Activated CD4-positive, alpha-beta T cell treated with anti-CD3 and anti-CD28 coated beads, Interleukin-2, amount 50 U/mL, for 48 hours (primary cell): ENCODE results near the gene DOP1A.

Experiments used
- DNase-seq, 2 experiments: peaks; one replicate each; pipeline ENCODE4 v3.0.0-alpha.2; 2020

The DOP1A gene

DNA sequence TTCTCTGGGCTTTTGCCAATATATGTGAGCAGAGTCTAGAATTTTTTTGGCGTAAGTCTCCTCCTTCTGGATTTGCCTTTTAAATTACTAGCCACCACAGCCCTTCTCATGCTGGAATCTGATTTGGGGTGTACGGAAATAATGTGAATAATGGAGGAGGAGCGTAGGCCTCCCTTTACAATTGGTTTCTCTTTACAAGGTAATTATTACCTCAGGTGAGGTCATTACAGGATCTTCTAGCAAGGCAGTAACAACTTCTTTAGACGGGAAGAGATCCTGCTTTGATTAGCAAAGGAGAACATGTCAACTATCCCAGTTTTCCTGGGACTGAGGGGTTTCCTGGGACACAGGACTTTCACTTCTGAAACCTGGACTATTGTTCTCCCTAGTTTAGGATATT is 134.6 kb downstream of the DOP1A start:
- no peak for DNase-seq

DNA sequence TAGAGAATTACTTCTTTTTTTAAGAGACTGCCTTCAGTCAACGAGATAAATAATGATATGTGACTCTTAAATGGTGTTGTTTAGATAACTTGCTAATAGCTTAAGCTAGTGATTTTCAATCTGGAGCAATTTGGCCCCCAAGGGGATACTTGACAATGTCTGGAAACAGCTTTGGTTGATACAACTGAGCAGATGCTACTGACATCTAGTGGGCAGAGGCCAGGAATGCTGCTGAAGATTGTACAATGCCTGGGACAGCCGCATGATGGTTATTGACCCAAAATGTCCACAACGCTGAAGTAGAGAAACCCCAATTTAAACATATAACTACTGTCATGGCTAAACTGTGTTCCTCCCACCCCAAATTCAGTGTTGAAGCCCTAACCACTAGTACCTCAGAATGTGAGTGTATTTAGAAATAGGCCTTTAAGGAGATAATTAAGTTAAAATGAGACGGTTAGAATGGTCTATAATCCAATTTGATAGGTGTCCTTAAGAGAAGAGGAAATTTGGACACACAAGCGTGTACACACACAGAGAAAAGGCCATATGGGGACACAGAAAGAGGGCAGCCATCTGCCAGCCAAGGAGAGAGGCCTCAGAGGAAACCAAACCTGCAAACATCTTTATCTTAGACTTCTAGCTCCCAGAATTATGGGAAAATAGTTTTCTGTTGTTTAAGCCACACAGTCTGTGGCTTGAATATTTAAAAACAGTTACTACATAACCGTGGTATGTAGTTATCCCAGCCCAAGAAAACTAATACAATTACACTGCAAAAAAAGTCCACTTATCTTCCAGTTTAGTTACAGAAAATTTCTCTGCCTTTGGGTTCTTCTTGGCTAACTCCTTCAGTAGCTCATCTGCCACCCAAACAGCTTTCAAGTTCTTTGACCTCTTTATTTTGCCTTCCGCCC is 147.9 kb downstream of the DOP1A start:
- peak; percentile 49 to 59 for DNase-seq

DNA sequence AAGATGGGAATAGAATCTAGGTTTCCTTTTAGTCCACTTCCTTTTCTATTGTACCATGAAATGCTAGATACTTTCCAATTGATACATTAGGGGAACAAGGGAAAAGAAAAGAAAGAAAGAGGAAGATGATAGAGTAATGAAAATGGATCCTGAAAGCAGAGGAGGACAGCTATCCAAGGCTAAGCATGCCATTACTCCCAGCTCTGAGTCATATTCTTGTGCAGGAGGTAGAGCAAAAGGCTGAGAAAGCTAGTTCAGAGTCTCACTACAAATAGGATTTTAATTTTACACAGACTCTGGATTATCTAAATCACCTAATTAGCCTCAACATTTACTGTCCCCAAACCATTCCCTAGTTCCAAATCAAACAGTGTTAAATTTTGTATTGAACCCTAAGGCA is 149.3 kb downstream of the DOP1A start:
- no peak for DNase-seq
